ENCODE results near the gene DIPK1B.

DIPK1B gene

DNA sequence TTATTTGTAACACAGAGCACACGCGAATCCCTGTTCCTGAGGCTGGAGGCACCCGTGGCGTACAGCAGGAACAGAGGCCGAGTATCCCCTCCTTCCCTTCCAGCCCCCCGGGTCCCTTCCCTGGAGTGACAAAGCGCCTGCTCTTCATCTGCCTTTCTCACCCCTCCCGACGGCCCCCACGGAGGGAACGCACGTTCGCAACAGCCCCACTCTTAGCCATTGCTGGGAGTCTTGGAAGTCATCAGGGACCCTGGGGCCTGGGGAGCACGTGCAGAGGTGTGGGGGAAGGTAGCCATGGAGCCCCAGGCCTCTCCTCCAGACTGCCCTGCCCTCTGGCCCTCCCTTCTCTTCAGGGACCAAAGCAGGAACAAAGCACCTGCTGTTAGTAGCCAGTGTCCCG, 27.6 kb upstream of the DIPK1B start:
- Histone ChIP-seq H3K4me2 (ENCODE audit: low read length) (no peak overlapping the region), H3K4me3 (ENCODE audit: low read length) (no peak overlapping the region), H3K27ac (ENCODE audit: low read depth, low read length) (no peak overlapping the region), H2BK5ac (ENCODE audit: low read length) (no peak overlapping the region), H4K8ac (ENCODE audit: low read depth, low read length) (no peak overlapping the region), H3K4me1 (ENCODE audit: control insufficient read depth, low read depth, low read length) (no peaks in the 10 kb centered on the region), H3K4ac (ENCODE audit: low read depth, low read length) (no peak overlapping the region), H2AK5ac (ENCODE audit: low read length) (no peak overlapping the region), H3K23ac (ENCODE audit: low read length) (no peak overlapping the region), H2BK120ac (ENCODE audit: low read depth, low read length) (no peak overlapping the region), H3K27me3 (ENCODE audit: insufficient read depth, low read length, poor library complexity) (no peaks in the 10 kb centered on the region), H2BK15ac (replicated peaks; ENCODE audit: low read depth) (no peak overlapping the region), H3K56ac (ENCODE audit: low read length) (no peak overlapping the region), H3K18ac (ENCODE audit: low read length) (no peak overlapping the region), H4K5ac (ENCODE audit: low read length) (no peak overlapping the region), H3K79me2 (ENCODE audit: control insufficient read depth, insufficient read depth, low read length) (no peaks in the 10 kb centered on the region), H3K9ac (ENCODE audit: low read length) (no peak overlapping the region), H3K79me1 (ENCODE audit: low read length) (no peaks in the 10 kb centered on the region), H3K36me3 (ENCODE audit: control insufficient read depth, insufficient read depth, low read length) (no peaks in the 10 kb centered on the region)
- WGBS (ENCODE audit: extremely low coverage, insufficient coverage, low lambda C conversion rate), result no CpG with 5 or more reads among the region's 15 CpGs
- no peak for DNase-seq

- Histone ChIP-seq H3K4me1 (ENCODE audit: control insufficient read depth, low read depth, low read length) (no peaks in the 10 kb centered on the region), H3K23ac (ENCODE audit: low read length) (peak overlapping the region; percentile 24), H3K4me3 (ENCODE audit: low read length) (no peak overlapping the region), H2BK15ac (replicated peaks; ENCODE audit: low read depth) (no peak overlapping the region), H3K56ac (ENCODE audit: low read length) (no peak overlapping the region), H2BK5ac (ENCODE audit: low read length) (no peak overlapping the region), H4K8ac (ENCODE audit: low read depth, low read length) (no peak overlapping the region), H3K27ac (ENCODE audit: low read depth, low read length) (no peak overlapping the region), H3K4me2 (ENCODE audit: low read length) (no peak overlapping the region), H4K5ac (ENCODE audit: low read length) (no peak overlapping the region), H3K9ac (ENCODE audit: low read length) (no peak overlapping the region), H3K79me2 (ENCODE audit: control insufficient read depth, insufficient read depth, low read length) (no peaks in the 10 kb centered on the region), H3K27me3 (ENCODE audit: insufficient read depth, low read length, poor library complexity) (no peaks in the 10 kb centered on the region), H3K18ac (ENCODE audit: low read length) (no peak overlapping the region), H2AK5ac (ENCODE audit: low read length) (no peak overlapping the region), H3K36me3 (ENCODE audit: control insufficient read depth, insufficient read depth, low read length) (no peaks in the 10 kb centered on the region), H2BK120ac (ENCODE audit: low read depth, low read length) (no peak overlapping the region), H3K4ac (ENCODE audit: low read depth, low read length) (no peak overlapping the region), H3K79me1 (ENCODE audit: low read length) (no peaks in the 10 kb centered on the region)
- DNase-seq, result no peak
- WGBS (ENCODE audit: extremely low coverage, insufficient coverage, low lambda C conversion rate), result no CpG with 5 or more reads among the region's 7 CpGs
These were observed 27.2 kb upstream of the DIPK1B start for GRCh38 chr9:136685216-136685615.

- Histone ChIP-seq H3K4ac (ENCODE audit: low read depth, low read length) (no peak overlapping the region), H2AK5ac (ENCODE audit: low read length) (no peak overlapping the region), H3K27me3 (ENCODE audit: insufficient read depth, low read length, poor library complexity) (no peaks in the 10 kb centered on the region), H3K79me1 (ENCODE audit: low read length) (no peaks in the 10 kb centered on the region), H3K4me1 (ENCODE audit: control insufficient read depth, low read depth, low read length) (no peaks in the 10 kb centered on the region), H2BK120ac (ENCODE audit: low read depth, low read length) (no peak overlapping the region), H3K9ac (ENCODE audit: low read length) (peak overlapping the region; percentile 92), H2BK5ac (ENCODE audit: low read length) (no peak overlapping the region), H4K5ac (ENCODE audit: low read length) (no peak overlapping the region), H3K18ac (ENCODE audit: low read length) (peak overlapping the region; percentile 63), H3K4me2 (ENCODE audit: low read length) (peak overlapping the region; percentile 74), H3K79me2 (ENCODE audit: control insufficient read depth, insufficient read depth, low read length) (no peaks in the 10 kb centered on the region), H3K27ac (ENCODE audit: low read depth, low read length) (no peak overlapping the region), H4K8ac (ENCODE audit: low read depth, low read length) (no peak overlapping the region), H3K23ac (ENCODE audit: low read length) (peak overlapping the region; percentile 72), H2BK15ac (replicated peaks; ENCODE audit: low read depth) (no peak overlapping the region), H3K56ac (ENCODE audit: low read length) (peak overlapping the region; percentile 99), H3K4me3 (ENCODE audit: low read length) (peak overlapping the region; percentile 64), H3K36me3 (ENCODE audit: control insufficient read depth, insufficient read depth, low read length) (no peaks in the 10 kb centered on the region)
- no CpG with 5 or more reads among the region's 19 CpGs for whole genome bisulfite sequencing (ENCODE audit: extremely low coverage, insufficient coverage, low lambda C conversion rate)
- DNase-seq, result no peak
These were observed 26.4 kb upstream of the DIPK1B start for GRCh38 chr9:136685790-136686533.

DNA sequence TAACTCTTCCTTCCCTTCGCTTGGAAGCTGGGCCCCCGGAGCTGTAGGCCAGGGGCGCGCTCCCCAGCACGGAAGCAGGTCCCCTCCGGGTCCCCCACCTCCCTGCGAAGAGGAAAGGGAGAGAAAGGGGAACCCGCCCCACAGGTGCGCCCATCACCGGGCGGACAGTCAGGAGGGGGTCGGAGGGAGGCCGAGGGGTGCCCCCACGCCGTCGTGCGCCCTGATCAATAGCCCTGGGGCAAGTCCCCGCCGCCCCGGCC, 25.9 kb upstream of the DIPK1B start:
- WGBS (ENCODE audit: extremely low coverage, insufficient coverage, low lambda C conversion rate), result no CpG with 5 or more reads among the region's 20 CpGs
- Histone ChIP-seq H2AK5ac (ENCODE audit: low read length) (no peak overlapping the region), H3K18ac (ENCODE audit: low read length) (peak overlapping the region; percentile 63), H3K4ac (ENCODE audit: low read depth, low read length) (no peak overlapping the region), H3K4me1 (ENCODE audit: control insufficient read depth, low read depth, low read length) (no peaks in the 10 kb centered on the region), H4K5ac (ENCODE audit: low read length) (no peak overlapping the region), H3K79me1 (ENCODE audit: low read length) (no peaks in the 10 kb centered on the region), H3K36me3 (ENCODE audit: control insufficient read depth, insufficient read depth, low read length) (no peaks in the 10 kb centered on the region), H3K79me2 (ENCODE audit: control insufficient read depth, insufficient read depth, low read length) (no peaks in the 10 kb centered on the region), H3K27ac (ENCODE audit: low read depth, low read length) (no peak overlapping the region), H3K56ac (ENCODE audit: low read length) (peak overlapping the region; percentile 99), H2BK120ac (ENCODE audit: low read depth, low read length) (no peak overlapping the region), H4K8ac (ENCODE audit: low read depth, low read length) (no peak overlapping the region), H3K9ac (ENCODE audit: low read length) (peak overlapping the region; percentile 92), H3K27me3 (ENCODE audit: insufficient read depth, low read length, poor library complexity) (no peaks in the 10 kb centered on the region), H2BK5ac (ENCODE audit: low read length) (no peak overlapping the region), H3K4me2 (ENCODE audit: low read length) (peak overlapping the region; percentile 74), H2BK15ac (replicated peaks; ENCODE audit: low read depth) (no peak overlapping the region), H3K4me3 (ENCODE audit: low read length) (peak overlapping the region; percentile 64), H3K23ac (ENCODE audit: low read length) (peak overlapping the region; percentile 72)
- DNase-seq, result no peak

DNA sequence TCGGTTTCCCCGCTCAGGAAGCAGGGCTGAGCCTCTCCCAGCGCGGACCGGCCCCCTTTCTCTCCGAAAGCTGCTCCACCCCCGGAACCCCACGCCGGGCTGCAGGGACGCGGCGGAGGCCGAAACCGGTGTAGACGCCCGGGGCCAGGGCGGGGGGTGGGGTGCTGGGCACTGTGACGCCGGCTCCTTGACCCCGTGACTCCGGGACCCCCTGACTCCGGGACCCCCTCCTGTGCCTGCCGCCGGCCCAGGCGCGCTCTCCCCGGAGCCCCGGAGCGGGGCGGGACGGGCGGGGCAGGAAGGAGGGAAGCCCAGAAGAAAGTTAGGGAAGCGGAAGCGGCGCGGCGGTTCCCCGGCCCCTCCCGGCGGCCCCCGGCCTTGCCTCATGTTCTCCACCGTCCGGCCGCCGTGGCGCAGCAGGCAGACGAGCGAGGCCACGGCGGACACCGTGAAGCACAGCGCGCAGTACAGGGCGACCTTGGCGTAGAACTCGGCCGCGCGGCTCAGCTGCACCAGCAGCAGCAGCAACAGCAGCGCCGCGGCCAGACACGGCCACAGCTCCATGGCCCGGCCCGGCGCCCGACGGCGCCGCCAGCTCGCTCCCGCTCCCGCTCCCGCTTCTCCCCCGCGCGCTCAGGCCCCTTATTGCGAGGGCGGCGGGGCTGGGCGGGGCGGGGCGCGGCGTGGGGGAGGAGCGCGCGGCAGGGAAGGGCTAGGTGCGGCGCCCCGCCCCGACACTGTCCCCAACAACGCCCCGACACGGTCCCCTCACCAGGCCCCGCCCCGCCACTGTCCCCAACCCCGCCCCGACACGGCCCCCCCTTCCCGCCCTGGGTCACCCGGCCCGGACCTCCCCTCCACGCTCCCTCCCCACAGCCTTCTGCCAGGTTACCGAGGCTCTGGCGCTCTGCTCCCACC, 25.3 kb upstream of the DIPK1B start, which contains the start of gene AGPAT2:
AGPAT2 (minus strand) TSS at position 664 of the 918 bp plus-strand sequence; CDS start at position 564, 100 bp downstream.
- Histone ChIP-seq H3K4me3 (ENCODE audit: low read length) (peak within 1 kb of the TSS; percentile 64), H2BK5ac (ENCODE audit: low read length) (no peak within 1 kb of the TSS), H4K8ac (ENCODE audit: low read depth, low read length) (no peak within 1 kb of the TSS), H3K23ac (ENCODE audit: low read length) (peak within 1 kb of the TSS; percentile 72), H3K9ac (ENCODE audit: low read length) (peak within 1 kb of the TSS; percentile 92), H3K56ac (ENCODE audit: low read length) (peak within 1 kb of the TSS; percentile 99), H2AK5ac (ENCODE audit: low read length) (no peak within 1 kb of the TSS), H2BK15ac (replicated peaks; ENCODE audit: low read depth) (no peak within 1 kb of the TSS), H3K27ac (ENCODE audit: low read depth, low read length) (no peak within 1 kb of the TSS), H3K4me1 (ENCODE audit: control insufficient read depth, low read depth, low read length) (no peaks in the 10 kb centered on the region), H3K4me2 (ENCODE audit: low read length) (peak within 1 kb of the TSS; percentile 86), H3K79me2 (ENCODE audit: control insufficient read depth, insufficient read depth, low read length) (no peaks in the 10 kb centered on the region), H2BK120ac (ENCODE audit: low read depth, low read length) (no peak within 1 kb of the TSS), H3K79me1 (ENCODE audit: low read length) (no peaks in the 10 kb centered on the region), H3K27me3 (ENCODE audit: insufficient read depth, low read length, poor library complexity) (no peaks in the 10 kb centered on the region), H3K18ac (ENCODE audit: low read length) (peak within 1 kb of the TSS; percentile 63), H3K4ac (ENCODE audit: low read depth, low read length) (peak within 1 kb of the TSS; percentile 93), H3K36me3 (ENCODE audit: control insufficient read depth, insufficient read depth, low read length) (no peaks in the 10 kb centered on the region), H4K5ac (ENCODE audit: low read length) (no peak within 1 kb of the TSS)
- no CpG with 5 or more reads among the region's 106 CpGs for WGBS (ENCODE audit: extremely low coverage, insufficient coverage, low lambda C conversion rate)
- DNase-seq, result peak; percentile 50

All from mesendoderm (in vitro differentiated cells).